ENCODE results near the gene CEP76. TPM values are rescaled to one million over a fixed set of nuclear protein-coding genes. Genes with fewer than 3 reads are reported as not detected.

The CEP76 gene
- total and polyA plus RNA-seq, 2 experiments from 2014 or later, result 11.2 to 25.9 TPM

DNA sequence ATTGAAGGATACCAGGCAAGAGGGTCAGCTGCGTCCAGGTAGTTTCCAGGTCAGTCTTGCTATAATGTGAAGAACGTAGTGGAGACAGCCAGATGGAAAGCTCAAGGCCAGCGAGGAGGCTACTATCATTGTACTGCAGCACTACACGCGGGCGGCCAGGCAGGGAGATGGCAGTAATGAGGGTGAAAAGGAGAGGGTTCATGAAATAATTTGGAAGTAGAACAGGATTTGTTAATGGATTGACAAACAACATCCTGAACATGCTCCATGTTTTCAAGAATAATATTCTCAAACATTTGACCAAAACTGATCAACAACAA lies 61.7 kb downstream of the CEP76 start:
- Histone ChIP-seq H3F3A (replicated peaks; ENCODE audit: low read depth) (no peaks in the 10 kb centered on the region), H3K9me2 (ENCODE audit: insufficient read depth) (no peaks in the 10 kb centered on the region), H3K27ac (ENCODE audit: low read depth) (no peak overlapping the region), H4K20me1 (replicated peaks; ENCODE audit: insufficient read depth) (no peaks in the 10 kb centered on the region), H3K4me3 (no peak overlapping the region), H3K4me1 (ENCODE audit: insufficient read depth) (0 out of 2 replicates have a peak, but pooled peaks cover 1% of the 10 kb centered on the region), H3K27me3 (ENCODE audit: insufficient read depth) (no peaks in the 10 kb centered on the region), H3K4me2 (no peak overlapping the region), H3K36me3 (ENCODE audit: insufficient read depth) (no peaks in the 10 kb centered on the region), H3K79me2 (replicated peaks; ENCODE audit: insufficient read depth) (peaks cover 12% of the 10 kb centered on the region), H2AFZ (no peak overlapping the region)
- H3K27me3 Mint-ChIP-seq (ENCODE audit: insufficient read depth, low read depth, poor library complexity), result no peaks in the 10 kb centered on the region
- H3K36me3 Mint-ChIP-seq (ENCODE audit: low read depth), result no peaks in the 10 kb centered on the region
- TF ChIP-seq NANOG (IDR thresholded peaks at IDR 0.05; ENCODE audit: borderline replicate concordance), result no peak
- TF ChIP-seq ZNF331 (CRISPR knock-in tag; IDR thresholded peaks at IDR 0.05; ENCODE audit: low read depth), result no peak
- TF ChIP-seq, protein P1, sequence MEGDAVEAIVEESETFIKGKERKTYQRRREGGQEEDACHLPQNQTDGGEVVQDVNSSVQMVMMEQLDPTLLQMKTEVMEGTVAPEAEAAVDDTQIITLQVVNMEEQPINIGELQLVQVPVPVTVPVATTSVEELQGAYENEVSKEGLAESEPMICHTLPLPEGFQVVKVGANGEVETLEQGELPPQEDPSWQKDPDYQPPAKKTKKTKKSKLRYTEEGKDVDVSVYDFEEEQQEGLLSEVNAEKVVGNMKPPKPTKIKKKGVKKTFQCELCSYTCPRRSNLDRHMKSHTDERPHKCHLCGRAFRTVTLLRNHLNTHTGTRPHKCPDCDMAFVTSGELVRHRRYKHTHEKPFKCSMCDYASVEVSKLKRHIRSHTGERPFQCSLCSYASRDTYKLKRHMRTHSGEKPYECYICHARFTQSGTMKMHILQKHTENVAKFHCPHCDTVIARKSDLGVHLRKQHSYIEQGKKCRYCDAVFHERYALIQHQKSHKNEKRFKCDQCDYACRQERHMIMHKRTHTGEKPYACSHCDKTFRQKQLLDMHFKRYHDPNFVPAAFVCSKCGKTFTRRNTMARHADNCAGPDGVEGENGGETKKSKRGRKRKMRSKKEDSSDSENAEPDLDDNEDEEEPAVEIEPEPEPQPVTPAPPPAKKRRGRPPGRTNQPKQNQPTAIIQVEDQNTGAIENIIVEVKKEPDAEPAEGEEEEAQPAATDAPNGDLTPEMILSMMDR (conservative IDR thresholded peaks at IDR 0.05; ENCODE audit: low read depth in 2 of 2), result no peak
- no peak for TF ChIP-seq EZH2phosphoT487 (IDR thresholded peaks at IDR 0.05; ENCODE audit: unreplicated experiment)
- TF ChIP-seq EZH2 (IDR thresholded peaks at IDR 0.05; ENCODE audit: low read depth, unreplicated experiment), result no peak
- no peak for TF ChIP-seq JUNB (IDR thresholded peaks at IDR 0.05; ENCODE audit: unreplicated experiment)
- no peak overlapping the region for H3K4me3 Mint-ChIP-seq
- peaks cover 17% of the 10 kb centered on the region for H3K4me1 Mint-ChIP-seq
- H3K9me3 Mint-ChIP-seq, result no peaks in the 10 kb centered on the region
- H3K27ac Mint-ChIP-seq, result peak overlapping the region; percentile 2; the same call in 1 of the 2 replicates
- ATAC-seq (peak; percentile 44), DNase-seq (ENCODE audit: low spot score) (no peak)

- no peaks in the 10 kb centered on the region for H4K20me1 ChIP-seq (replicated peaks; ENCODE audit: insufficient read depth)
- H2AFZ ChIP-seq, result no peak overlapping the region
- no peaks in the 10 kb centered on the region for H3K9me2 ChIP-seq (ENCODE audit: insufficient read depth)
- peak; percentile 31; the same call in 2 of the 3 replicates for ATAC-seq
- H3K4me1 Mint-ChIP-seq, result peaks cover 11% of the 10 kb centered on the region
- H3K4me2 ChIP-seq, result no peak overlapping the region
- H3K36me3 ChIP-seq (ENCODE audit: insufficient read depth), result no peaks in the 10 kb centered on the region
- DNase-seq (ENCODE audit: low spot score), result no peak
- H3K36me3 Mint-ChIP-seq (ENCODE audit: low read depth), result no peaks in the 10 kb centered on the region
- no peaks in the 10 kb centered on the region for H3K27me3 ChIP-seq (ENCODE audit: insufficient read depth)
- peaks cover 12% of the 10 kb centered on the region for H3K79me2 ChIP-seq (replicated peaks; ENCODE audit: insufficient read depth)
- no peak overlapping the region for H3K4me3 Mint-ChIP-seq
- H3K27me3 Mint-ChIP-seq (ENCODE audit: insufficient read depth, low read depth, poor library complexity), result no peaks in the 10 kb centered on the region
- H3F3A ChIP-seq (replicated peaks; ENCODE audit: low read depth), result no peaks in the 10 kb centered on the region
- no peaks in the 10 kb centered on the region for H3K9me3 Mint-ChIP-seq
- H3K4me1 ChIP-seq (ENCODE audit: insufficient read depth), result no peaks in the 10 kb centered on the region
- no peak overlapping the region for H3K4me3 ChIP-seq
- H3K27ac Mint-ChIP-seq, result no peak overlapping the region
- no peak overlapping the region; the same call in 1 of the 2 replicates for H3K27ac ChIP-seq (ENCODE audit: low read depth)
- TF ChIP-seq, protein P2, sequence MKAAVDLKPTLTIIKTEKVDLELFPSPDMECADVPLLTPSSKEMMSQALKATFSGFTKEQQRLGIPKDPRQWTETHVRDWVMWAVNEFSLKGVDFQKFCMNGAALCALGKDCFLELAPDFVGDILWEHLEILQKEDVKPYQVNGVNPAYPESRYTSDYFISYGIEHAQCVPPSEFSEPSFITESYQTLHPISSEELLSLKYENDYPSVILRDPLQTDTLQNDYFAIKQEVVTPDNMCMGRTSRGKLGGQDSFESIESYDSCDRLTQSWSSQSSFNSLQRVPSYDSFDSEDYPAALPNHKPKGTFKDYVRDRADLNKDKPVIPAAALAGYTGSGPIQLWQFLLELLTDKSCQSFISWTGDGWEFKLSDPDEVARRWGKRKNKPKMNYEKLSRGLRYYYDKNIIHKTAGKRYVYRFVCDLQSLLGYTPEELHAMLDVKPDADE (IDR thresholded peaks at IDR 0.05), result no peak
- no peak for TF ChIP-seq REST (IDR thresholded peaks at IDR 0.05; ENCODE audit: unreplicated experiment)
- no peak for TF ChIP-seq ZNF331 (CRISPR knock-in tag; IDR thresholded peaks at IDR 0.05; ENCODE audit: low read depth)
Measured at GRCh38 chr18:12639990-12640880, 62.3 kb downstream of the CEP76 start.
